HepG2 (cell line): ENCODE results near the gene ZFPM1. TPM values are rescaled to one million over a fixed set of nuclear protein-coding genes. Genes with fewer than 3 reads are reported as not detected.
A peak's percentile ranks its signal among the peaks of the same experiment; 100 is the strongest.
"Not testable (repeated sequence)": the region's sequence is repeated elsewhere in the genome, so short reads cannot be mapped to it uniquely, and the experiment has no call there.

ENCODE experiments used
- ATAC-seq: fragments of 200-7000 bp; cut with Tn5 transposase; 3 replicates; pipeline ENCODE4 v1.9.1; 2020; ENCODE audit warnings: mild to moderate bottlenecking, moderate library complexity
- BruUV-seq: library from RNA; stranded (reverse); fragments of 400-500 nt; replicated peaks from 2 replicates; lab custom pipeline; 2021; lab: Mats Ljungman, UMichigan
- CTCF ChIA-PET: fragments of 300-600 bp; formaldehyde crosslinking; extraction: SDS; loops from one replicate; lab custom pipeline; 2021; ENCODE audit warnings: low total read pairs, inconsistent platforms, low intra/inter-chr PET ratio; lab: Yijun Ruan, JAX
- POLR2A ChIA-PET: fragments of 350-600 bp; sonication (Branson Sonifier 250); formaldehyde crosslinking; loops from one replicate; lab custom pipeline; 2020; ENCODE audit warnings: antibody characterized with exemption, inconsistent platforms; lab: Yijun Ruan, JAX
- DNase-seq: peaks from one replicate; pipeline ENCODE4 v3.0.0-alpha.2; 2015; ENCODE audit warnings: low spot score
- FAIRE-seq: peaks from 3 replicates; lab custom pipeline; 2011; peaks lifted over from hg19 to GRCh38; lab: Jason Lieb, UNC
- H2AFZ ChIP-seq: one replicate; pipeline ENCODE4 v1.6.1; 2011; ENCODE audit warnings: low read length, inconsistent platforms
- H3K27ac ChIP-seq: fragments of 300-600 bp; 3 replicates; pipeline ENCODE4 v1.8.0; 2011; ENCODE audit warnings: mixed run types, mild to moderate bottlenecking, mixed read lengths, low read length, inconsistent platforms; ENCODE audit not compliant: insufficient read depth; ENCODE audit errors: extremely low read length
- H3K27me3 ChIP-seq, 2 experiments: fragments of 200-600 bp in 1 of 2; 2 replicates in 1 of 2; 3 replicates in 1 of 2; pipeline versions ENCODE4 v1.6.0 to v1.8.0; 2011; ENCODE audit warnings: low read length in 2 of 2, mild to moderate bottlenecking in 2 of 2, moderate library complexity in 2 of 2, inconsistent platforms in 1 of 2; ENCODE audit not compliant: insufficient read depth in 2 of 2, control insufficient read depth in 1 of 2
- H3K36me3 ChIP-seq, 2 experiments: fragments of 200-600 bp in 1 of 2; replicated peaks in 1 of 2; 2 replicates in 1 of 2; 3 replicates in 1 of 2; pipeline versions ENCODE4 v1.5.1 to v1.8.0; 2011; ENCODE audit warnings: low read length in 2 of 2, inconsistent platforms in 1 of 2; ENCODE audit not compliant: insufficient read depth in 2 of 2, control insufficient read depth in 1 of 2
- H3K4me1 ChIP-seq: 2 replicates; pipeline ENCODE4 v1.5.1; 2012; ENCODE audit warnings: low read length, inconsistent platforms; ENCODE audit not compliant: insufficient read depth
- H3K4me2 ChIP-seq: 2 replicates; pipeline ENCODE4 v1.6.0; 2011; ENCODE audit warnings: low read depth, low read length, inconsistent platforms
- H3K4me3 ChIP-seq, 3 experiments: fragments of 200-600 bp in 1 of 3; sonication (generic), shearing (Covaris generic) in 1 of 3; replicated peaks in 1 of 3; 2 replicates each; pipeline ENCODE4 v1.5.1; 2011 to 2016; ENCODE audit warnings: low read length in 3 of 3, inconsistent platforms in 2 of 3, low read depth in 2 of 3, mild to moderate bottlenecking in 2 of 3, control low read depth in 1 of 3, mixed read lengths in 1 of 3; ENCODE audit not compliant: insufficient read depth in 1 of 3
- H3K79me2 ChIP-seq: one replicate; pipeline ENCODE4 v1.6.1; 2011; ENCODE audit warnings: low read length, inconsistent platforms; ENCODE audit not compliant: insufficient read depth
- H3K9ac ChIP-seq: 2 replicates; pipeline ENCODE4 v1.6.0; 2011; ENCODE audit warnings: mild to moderate bottlenecking, low read depth, low read length, inconsistent platforms; ENCODE audit not compliant: insufficient read depth
- H3K9me3 ChIP-seq: 2 replicates; pipeline ENCODE4 v1.5.1; 2012; ENCODE audit warnings: mild to moderate bottlenecking, low read length
- H4K20me1 ChIP-seq: 2 replicates; pipeline ENCODE4 v1.6.0; 2011; ENCODE audit warnings: inconsistent platforms, mild to moderate bottlenecking, low read length, moderate library complexity; ENCODE audit not compliant: insufficient read depth
- ATM ChIP-seq: fragments of 450-650 bp; IDR thresholded peaks from 2 replicates; pipeline ENCODE4 v1.7.1; 2017; ENCODE audit warnings: mild to moderate bottlenecking, borderline replicate concordance
- FOXP1 ChIP-seq, 2 experiments: fragments of 450-650 bp in 1 of 2; IDR thresholded peaks; 2 replicates each; pipeline ENCODE4 v1.6.1; 2017 to 2018; ENCODE audit warnings: antibody characterized with exemption in 1 of 2
- TARDBP ChIP-seq: sonication (generic); formaldehyde crosslinking; IDR thresholded peaks from 2 replicates; pipeline ENCODE4 v1.8.0; 2022; ENCODE audit warnings: mild to moderate bottlenecking, missing genetic modification reagents
- WGBS: methylation state at CpG from one replicate; pipeline ENCODE4 v1.1.6; 2017; ENCODE audit warnings: low lambda C conversion rate; 5-methylcytosine and 5-hydroxymethylcytosine counted together
- in situ Hi-C: cut with HindIII; loops from 2 replicates; pipeline ENCODE4 v1.10.0; 2017; ENCODE audit warnings: low pct_unique_long_range_greater_than_20kb; ENCODE audit not compliant: extremely low pct_ligation_motif_present
- intact Hi-C: fragments of 100-400 bp; cut with micrococcal nuclease; formaldehyde crosslinking; loops from one replicate; pipeline ENCODE4 v1.10.0; 2022; ENCODE audit not compliant: unreplicated experiment
- polyA plus RNA-seq, 8 experiments: library from polyadenylated mRNA; depleted of rRNA in 3 of 8; stranded (reverse) in 7 of 8; unstranded in 1 of 8; fragments of >200 nt; fragmentation: Illumina TruSeq in 4 of 8; extraction: Trizol in 4 of 8; gene quantifications; 2 replicates each; pipeline versions ENCODE4 v1.2.1 to v1.2.3, GENCODE V29; 2011 to 2016; ENCODE audit warnings: low read depth in 4 of 8, missing spikeins in 1 of 8, mixed read lengths in 1 of 8; ENCODE audit not compliant: insufficient read depth in 1 of 8
- total RNA-seq, 5 experiments: library from RNA; depleted of rRNA; stranded (reverse); fragments of >200 nt; fragmentation: Illumina TruSeq; extraction: Trizol; gene quantifications; 2 replicates each; pipeline ENCODE4 v1.2.3, GENCODE V29; 2016; ENCODE audit warnings: low read depth in 1 of 5
- TF ChIP-seq, protein P1 (sequence below): fragments of 450-650 bp; IDR thresholded peaks from 2 replicates; pipeline ENCODE4 v1.6.1; 2017
- TF ChIP-seq, protein P2 (sequence below): sonication (generic); formaldehyde crosslinking; IDR thresholded peaks from 2 replicates; pipeline ENCODE4 v1.5.1; 2020; ENCODE audit warnings: missing genetic modification reagents, mild to moderate bottlenecking, borderline replicate concordance

Gene ZFPM1
- total and polyA plus RNA-seq, 2 of the 13 experiments (the other 11 are each of a cell fraction or from before 2014, with no cell fraction given), result 1.3 to 3.8 TPM

DNA sequence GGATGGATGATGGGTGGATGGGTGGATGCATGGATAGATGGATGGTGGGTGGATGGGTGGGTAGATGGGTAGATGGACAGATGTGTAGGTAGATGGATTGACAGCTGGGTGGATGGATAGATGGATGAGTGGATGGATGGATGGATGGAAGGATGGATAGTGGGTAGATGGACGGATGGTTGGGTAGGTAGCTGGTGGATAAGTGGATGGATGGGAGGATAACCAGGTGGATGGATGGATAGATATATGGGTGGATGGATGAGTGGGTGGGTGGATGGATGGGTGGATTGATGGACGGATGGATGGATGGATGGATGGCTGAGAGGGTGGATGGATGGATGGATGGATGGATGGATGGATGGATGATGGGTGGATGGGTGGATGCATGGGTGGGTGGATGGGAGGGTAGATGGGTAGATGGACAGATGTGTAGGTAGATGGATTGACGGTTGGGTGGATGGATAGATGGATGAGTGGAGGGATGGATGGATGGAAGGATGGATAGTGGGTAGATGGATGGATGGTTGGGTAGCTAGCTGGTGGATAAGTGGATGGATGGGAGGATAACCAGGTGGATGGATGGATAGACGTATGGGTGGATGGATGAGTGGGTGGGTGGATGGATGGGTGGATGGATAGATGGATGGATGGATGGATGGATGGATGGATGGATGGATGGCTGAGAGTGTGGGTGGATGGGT, 65.5 kb downstream of the ZFPM1 start:
- intact Hi-C loops, result not testable (repeated sequence)

DNA sequence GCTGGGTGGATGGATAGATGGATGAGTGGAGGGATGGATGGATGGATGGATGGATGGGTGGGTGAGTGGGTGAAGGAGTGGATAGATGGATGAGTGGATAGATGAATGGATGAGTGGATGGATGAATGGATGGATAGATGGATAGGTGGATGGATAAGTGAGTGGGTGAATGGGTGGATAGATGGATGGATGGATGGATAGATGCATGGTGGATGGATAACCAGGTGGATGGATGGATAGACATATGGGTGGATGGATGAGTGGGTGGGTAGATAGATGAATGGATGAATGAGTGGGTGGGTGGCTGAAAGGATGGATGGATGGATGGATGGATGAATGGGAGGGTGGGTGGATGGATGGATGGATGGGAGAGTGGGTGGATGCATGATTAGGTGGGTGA, 66.2 kb downstream of the ZFPM1 start:
- DNase-seq, result no peak
- Histone ChIP-seq H3K4me3 (no peak overlapping the region), H3K9ac (no peak overlapping the region), H3K36me3 (peaks cover 8% of the 10 kb centered on the region in 2 experiments; a peak in 3 of 5 replicates), H3K4me2 (no peak overlapping the region), H3K9me3 (peaks cover 6% of the 10 kb centered on the region; the same call in 1 of the 2 replicates), H2AFZ (no peak overlapping the region), H4K20me1 (no peaks in the 10 kb centered on the region), H3K27ac (no peak overlapping the region), H3K4me1 (no peaks in the 10 kb centered on the region), H3K27me3 (no peaks in the 10 kb centered on the region), H3K79me2 (peaks cover 2% of the 10 kb centered on the region)
- CTCF ChIA-PET, result no interaction called here
- no TSS peak for BruUV-seq
- POLR2A ChIA-PET, result no interaction called here
- FAIRE-seq, result no peak
- in situ Hi-C loops (no loop called here), intact Hi-C loops (no loop called here)
- TF ChIP-seq, protein P1, sequence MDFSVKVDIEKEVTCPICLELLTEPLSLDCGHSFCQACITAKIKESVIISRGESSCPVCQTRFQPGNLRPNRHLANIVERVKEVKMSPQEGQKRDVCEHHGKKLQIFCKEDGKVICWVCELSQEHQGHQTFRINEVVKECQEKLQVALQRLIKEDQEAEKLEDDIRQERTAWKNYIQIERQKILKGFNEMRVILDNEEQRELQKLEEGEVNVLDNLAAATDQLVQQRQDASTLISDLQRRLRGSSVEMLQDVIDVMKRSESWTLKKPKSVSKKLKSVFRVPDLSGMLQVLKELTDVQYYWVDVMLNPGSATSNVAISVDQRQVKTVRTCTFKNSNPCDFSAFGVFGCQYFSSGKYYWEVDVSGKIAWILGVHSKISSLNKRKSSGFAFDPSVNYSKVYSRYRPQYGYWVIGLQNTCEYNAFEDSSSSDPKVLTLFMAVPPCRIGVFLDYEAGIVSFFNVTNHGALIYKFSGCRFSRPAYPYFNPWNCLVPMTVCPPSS, result peak; percentile 34; the same call in 1 of the 2 replicates
- TF ChIP-seq FOXP1 (IDR thresholded peaks at IDR 0.05) (peak; percentile 17; the same call in 1 of the 2 replicates), FOXP1 (CRISPR knock-in tag; IDR thresholded peaks at IDR 0.05) (no peak), ATM (peak; percentile 24; the same call in 1 of the 2 replicates)
- TF ChIP-seq, protein P2, sequence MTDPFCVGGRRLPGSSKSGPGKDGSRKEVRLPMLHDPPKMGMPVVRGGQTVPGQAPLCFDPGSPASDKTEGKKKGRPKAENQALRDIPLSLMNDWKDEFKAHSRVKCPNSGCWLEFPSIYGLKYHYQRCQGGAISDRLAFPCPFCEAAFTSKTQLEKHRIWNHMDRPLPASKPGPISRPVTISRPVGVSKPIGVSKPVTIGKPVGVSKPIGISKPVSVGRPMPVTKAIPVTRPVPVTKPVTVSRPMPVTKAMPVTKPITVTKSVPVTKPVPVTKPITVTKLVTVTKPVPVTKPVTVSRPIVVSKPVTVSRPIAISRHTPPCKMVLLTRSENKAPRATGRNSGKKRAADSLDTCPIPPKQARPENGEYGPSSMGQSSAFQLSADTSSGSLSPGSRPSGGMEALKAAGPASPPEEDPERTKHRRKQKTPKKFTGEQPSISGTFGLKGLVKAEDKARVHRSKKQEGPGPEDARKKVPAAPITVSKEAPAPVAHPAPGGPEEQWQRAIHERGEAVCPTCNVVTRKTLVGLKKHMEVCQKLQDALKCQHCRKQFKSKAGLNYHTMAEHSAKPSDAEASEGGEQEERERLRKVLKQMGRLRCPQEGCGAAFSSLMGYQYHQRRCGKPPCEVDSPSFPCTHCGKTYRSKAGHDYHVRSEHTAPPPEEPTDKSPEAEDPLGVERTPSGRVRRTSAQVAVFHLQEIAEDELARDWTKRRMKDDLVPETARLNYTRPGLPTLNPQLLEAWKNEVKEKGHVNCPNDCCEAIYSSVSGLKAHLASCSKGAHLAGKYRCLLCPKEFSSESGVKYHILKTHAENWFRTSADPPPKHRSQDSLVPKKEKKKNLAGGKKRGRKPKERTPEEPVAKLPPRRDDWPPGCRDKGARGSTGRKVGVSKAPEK (CRISPR knock-in tag), result no peak
- ATAC-seq, result no peak

More for the DNA sequence above, 65.5 kb downstream of the ZFPM1 start:
- H3K9me3 ChIP-seq, H3K27ac ChIP-seq, BruUV-seq, FAIRE-seq, H3K79me2 ChIP-seq, in situ Hi-C loops, DNase-seq, H3K36me3 ChIP-seq, POLR2A ChIA-PET, H3K4me2 ChIP-seq, H4K20me1 ChIP-seq, H2AFZ ChIP-seq, CTCF ChIA-PET, H3K4me3 ChIP-seq, ATAC-seq, H3K9ac ChIP-seq, H3K4me1 ChIP-seq, H3K27me3 ChIP-seq: not testable (repeated sequence)
- TF ChIP-seq TARDBP (CRISPR knock-in tag), result 0 out of 2 replicates have a peak, but pooled peaks have one; percentile 2
- WGBS, result 95% methylated on average over 4 of the region's 4 CpGs
